Natural killer cell treated with Interleukin-12 subunit alpha and Interleukin-12 subunit beta and Interleukin-15 and Interleukin-18, amount 100 ng/mL, for 72 hours (primary cell): ENCODE data around the gene PRSS53. TPM values are rescaled to one million over a fixed set of nuclear protein-coding genes. Genes with fewer than 3 reads are reported as not detected.

Experiments used
- ATAC-seq, 2 donors: fragments of 150-1000 bp; cut with Tn5 transposase in 1 of 2; sonication (Bioruptor Pico), chemical (Tn5 transposase) in 1 of 2; 2 replicates each; pipeline ENCODE4 v1.10.0; 2021
- DNase-seq: peaks from one replicate; pipeline ENCODE4 v3.0.0; 2022; ENCODE audit warnings: low spot score
- H3K27ac Mint-ChIP-seq, 2 donors: 1 replicate in 1 of 2; 2 replicates in 1 of 2; pipeline ENCODE4 v1.8.0; 2022; ENCODE audit warnings: mixed read lengths in 2 of 2, mild to moderate bottlenecking in 1 of 2, moderate library complexity in 1 of 2
- H3K27me3 Mint-ChIP-seq, 2 donors: 1 replicate in 1 of 2; 2 replicates in 1 of 2; pipeline ENCODE4 v1.8.0; 2022; ENCODE audit warnings: mixed read lengths in 2 of 2
- H3K36me3 Mint-ChIP-seq: one replicate; pipeline ENCODE4 v1.8.0; 2022; ENCODE audit warnings: mixed read lengths
- H3K4me1 Mint-ChIP-seq, 2 donors: 1 replicate in 1 of 2; 2 replicates in 1 of 2; pipeline ENCODE4 v1.8.0; 2022; ENCODE audit warnings: low read depth in 2 of 2, mixed read lengths in 2 of 2, mild to moderate bottlenecking in 1 of 2
- H3K4me3 Mint-ChIP-seq: one replicate; pipeline ENCODE4 v1.8.0; 2022; ENCODE audit warnings: mixed read lengths
- H3K9me3 Mint-ChIP-seq: 2 replicates; pipeline ENCODE4 v1.8.0; 2022; ENCODE audit warnings: mixed read lengths
- total RNA-seq, 2 donors: library from RNA; stranded (reverse); gene quantifications; one replicate each; pipeline ENCODE4 v1.2.3, GENCODE V29; 2022

Gene PRSS53
- total RNA-seq, 2 donors from 2014 or later = 4.1 to 5.1 TPM

GRCh38 chr16:31093132-31093703, 4.5 kb upstream of the PRSS53 start:
- ATAC-seq (no peak), DNase-seq (no peak)
- no peak overlapping the region for H3K27ac Mint-ChIP-seq
- H3K36me3 Mint-ChIP-seq = no peaks in the 10 kb centered on the region
- H3K4me1 Mint-ChIP-seq = peaks cover 21 to 24% of the 10 kb centered on the region in 2 donors
- no peaks in the 10 kb centered on the region for H3K9me3 Mint-ChIP-seq
- H3K4me3 Mint-ChIP-seq = no peak overlapping the region
- H3K27me3 Mint-ChIP-seq = no peaks in the 10 kb centered on the region

GRCh38 chr16:31092330-31092729, 3.6 kb upstream of the PRSS53 start:
- Mint-ChIP-seq H3K9me3 (no peaks in the 10 kb centered on the region), H3K27ac (no peak overlapping the region), H3K36me3 (no peaks in the 10 kb centered on the region), H3K27me3 (no peaks in the 10 kb centered on the region), H3K4me1 (peaks cover 21 to 24% of the 10 kb centered on the region in 2 donors), H3K4me3 (peak overlapping the region; percentile 27)
- DNase-seq (no peak), ATAC-seq (no peak)

- no peak for ATAC-seq
- no peaks in the 10 kb centered on the region for H3K27me3 Mint-ChIP-seq
- no peaks in the 10 kb centered on the region for H3K9me3 Mint-ChIP-seq
- no peaks in the 10 kb centered on the region for H3K36me3 Mint-ChIP-seq
- no peak overlapping the region for H3K4me3 Mint-ChIP-seq
- H3K4me1 Mint-ChIP-seq = peaks cover 11 to 17% of the 10 kb centered on the region in 2 donors
- DNase-seq = no peak
- no peak overlapping the region for H3K27ac Mint-ChIP-seq
Observed at GRCh38 chr16:31090540-31090939, 1.8 kb upstream of the PRSS53 start.

GRCh38 chr16:31089199-31089598, 456 bp upstream of the PRSS53 start:
- Mint-ChIP-seq H3K36me3 (no peaks in the 10 kb centered on the region), H3K4me3 (no peak overlapping the region), H3K4me1 (peaks cover 5 to 15% of the 10 kb centered on the region in 2 donors), H3K9me3 (no peaks in the 10 kb centered on the region), H3K27me3 (no peaks in the 10 kb centered on the region), H3K27ac (peak overlapping the region in 1 of 2 donors; percentile 63)
- DNase-seq = no peak
- no peak for ATAC-seq

- H3K9me3 Mint-ChIP-seq = no peaks in the 10 kb centered on the region
- H3K4me1 Mint-ChIP-seq = peaks cover 0 to 8% of the 10 kb centered on the region in 2 donors
- no peak for ATAC-seq
- H3K27me3 Mint-ChIP-seq = no peaks in the 10 kb centered on the region
- no peak for DNase-seq
- H3K27ac Mint-ChIP-seq = no peak overlapping the region
- no peak overlapping the region for H3K4me3 Mint-ChIP-seq
- no peaks in the 10 kb centered on the region for H3K36me3 Mint-ChIP-seq
Observed at GRCh38 chr16:31087971-31088370, 772 bp downstream of the PRSS53 start.

- ATAC-seq = no peak
- Mint-ChIP-seq H3K4me1 (peaks cover under 1 to 9% of the 10 kb centered on the region in 2 donors), H3K4me3 (no peak overlapping the region), H3K36me3 (no peaks in the 10 kb centered on the region), H3K27ac (no peak overlapping the region), H3K9me3 (no peaks in the 10 kb centered on the region), H3K27me3 (no peaks in the 10 kb centered on the region)
- no peak for DNase-seq
Observed at GRCh38 chr16:31087481-31087880, 1.3 kb downstream of the PRSS53 start.

GRCh38 chr16:31086629-31086906, 2.2 kb downstream of the PRSS53 start:
- Mint-ChIP-seq H3K4me1 (peaks cover 6 to 14% of the 10 kb centered on the region in 2 donors), H3K27me3 (no peaks in the 10 kb centered on the region), H3K4me3 (no peak overlapping the region), H3K36me3 (no peaks in the 10 kb centered on the region), H3K27ac (no peak overlapping the region), H3K9me3 (no peaks in the 10 kb centered on the region)
- ATAC-seq = no peak
- no peak for DNase-seq

GRCh38 chr16:31085873-31086628, 2.7 kb downstream of the PRSS53 start:
- Mint-ChIP-seq H3K27me3 (no peaks in the 10 kb centered on the region), H3K27ac (no peak overlapping the region), H3K9me3 (no peaks in the 10 kb centered on the region), H3K4me3 (no peak overlapping the region), H3K4me1 (peaks cover 6 to 14% of the 10 kb centered on the region in 2 donors), H3K36me3 (no peaks in the 10 kb centered on the region)
- no peak for ATAC-seq
- no peak for DNase-seq

GRCh38 chr16:31085411-31085810, 3.3 kb downstream of the PRSS53 start:
- H3K9me3 Mint-ChIP-seq = no peaks in the 10 kb centered on the region
- no peaks in the 10 kb centered on the region for H3K27me3 Mint-ChIP-seq
- no peak for DNase-seq
- H3K4me1 Mint-ChIP-seq = peaks cover 6 to 9% of the 10 kb centered on the region in 2 donors
- ATAC-seq = no peak
- no peak overlapping the region for H3K4me3 Mint-ChIP-seq
- no peaks in the 10 kb centered on the region for H3K36me3 Mint-ChIP-seq
- no peak overlapping the region for H3K27ac Mint-ChIP-seq

GRCh38 chr16:31084584-31085302, 4.0 kb downstream of the PRSS53 start:
- no peak overlapping the region for H3K27ac Mint-ChIP-seq

GRCh38 chr16:31083981-31084380, 4.8 kb downstream of the PRSS53 start:
- no peak for DNase-seq
- H3K4me3 Mint-ChIP-seq = no peak overlapping the region
- H3K4me1 Mint-ChIP-seq = peaks cover 6 to 14% of the 10 kb centered on the region in 2 donors
- H3K9me3 Mint-ChIP-seq = no peaks in the 10 kb centered on the region
- H3K36me3 Mint-ChIP-seq = no peaks in the 10 kb centered on the region
- H3K27ac Mint-ChIP-seq = no peak overlapping the region
- ATAC-seq = no peak
- H3K27me3 Mint-ChIP-seq = no peaks in the 10 kb centered on the region

More at GRCh38 chr16:31084584-31085302, 4.0 kb downstream of the PRSS53 start:
- no peaks in the 10 kb centered on the region for H3K27me3 Mint-ChIP-seq
- peak in 1 of 2 donors; percentile 3 for ATAC-seq
- DNase-seq = no peak
- no peak overlapping the region for H3K4me3 Mint-ChIP-seq
- H3K4me1 Mint-ChIP-seq = peaks cover 6 to 9% of the 10 kb centered on the region in 2 donors
- no peaks in the 10 kb centered on the region for H3K36me3 Mint-ChIP-seq
- no peaks in the 10 kb centered on the region for H3K9me3 Mint-ChIP-seq

- H3K9me3 Mint-ChIP-seq = no peaks in the 10 kb centered on the region
- H3K27me3 Mint-ChIP-seq = no peaks in the 10 kb centered on the region
- no peak for ATAC-seq
- H3K36me3 Mint-ChIP-seq = no peaks in the 10 kb centered on the region
- H3K4me1 Mint-ChIP-seq = peaks cover 6 to 18% of the 10 kb centered on the region in 2 donors
- no peak for DNase-seq
- H3K4me3 Mint-ChIP-seq = no peak overlapping the region
- H3K27ac Mint-ChIP-seq = no peak overlapping the region
Observed at GRCh38 chr16:31083556-31083955, 5.2 kb downstream of the PRSS53 start.

- Mint-ChIP-seq H3K4me1 (peaks cover 8 to 21% of the 10 kb centered on the region in 2 donors), H3K9me3 (no peaks in the 10 kb centered on the region), H3K36me3 (no peaks in the 10 kb centered on the region), H3K27me3 (no peaks in the 10 kb centered on the region), H3K4me3 (no peak overlapping the region), H3K27ac (no peak overlapping the region)
- ATAC-seq (no peak), DNase-seq (no peak)
Observed at GRCh38 chr16:31083081-31083480, 5.7 kb downstream of the PRSS53 start.

- no peak for DNase-seq
- no peak for ATAC-seq
- peaks cover 13 to 25% of the 10 kb centered on the region in 2 donors for H3K4me1 Mint-ChIP-seq
- no peaks in the 10 kb centered on the region for H3K36me3 Mint-ChIP-seq
- no peak overlapping the region for H3K27ac Mint-ChIP-seq
- H3K9me3 Mint-ChIP-seq = no peaks in the 10 kb centered on the region
- no peaks in the 10 kb centered on the region for H3K27me3 Mint-ChIP-seq
- no peak overlapping the region for H3K4me3 Mint-ChIP-seq
Observed at GRCh38 chr16:31082368-31083045, 6.2 kb downstream of the PRSS53 start.
